HG03280 (cell line): ENCODE data around the gene COX14.

Experiments
- ATAC-seq: cut with Tn5 transposase; IDR thresholded peaks from one replicate; pipeline ENCODE4 v1.9.1; 2021; ENCODE audit warnings: mild to moderate bottlenecking, moderate library complexity; ENCODE audit not compliant: unreplicated experiment

Gene COX14

DNA sequence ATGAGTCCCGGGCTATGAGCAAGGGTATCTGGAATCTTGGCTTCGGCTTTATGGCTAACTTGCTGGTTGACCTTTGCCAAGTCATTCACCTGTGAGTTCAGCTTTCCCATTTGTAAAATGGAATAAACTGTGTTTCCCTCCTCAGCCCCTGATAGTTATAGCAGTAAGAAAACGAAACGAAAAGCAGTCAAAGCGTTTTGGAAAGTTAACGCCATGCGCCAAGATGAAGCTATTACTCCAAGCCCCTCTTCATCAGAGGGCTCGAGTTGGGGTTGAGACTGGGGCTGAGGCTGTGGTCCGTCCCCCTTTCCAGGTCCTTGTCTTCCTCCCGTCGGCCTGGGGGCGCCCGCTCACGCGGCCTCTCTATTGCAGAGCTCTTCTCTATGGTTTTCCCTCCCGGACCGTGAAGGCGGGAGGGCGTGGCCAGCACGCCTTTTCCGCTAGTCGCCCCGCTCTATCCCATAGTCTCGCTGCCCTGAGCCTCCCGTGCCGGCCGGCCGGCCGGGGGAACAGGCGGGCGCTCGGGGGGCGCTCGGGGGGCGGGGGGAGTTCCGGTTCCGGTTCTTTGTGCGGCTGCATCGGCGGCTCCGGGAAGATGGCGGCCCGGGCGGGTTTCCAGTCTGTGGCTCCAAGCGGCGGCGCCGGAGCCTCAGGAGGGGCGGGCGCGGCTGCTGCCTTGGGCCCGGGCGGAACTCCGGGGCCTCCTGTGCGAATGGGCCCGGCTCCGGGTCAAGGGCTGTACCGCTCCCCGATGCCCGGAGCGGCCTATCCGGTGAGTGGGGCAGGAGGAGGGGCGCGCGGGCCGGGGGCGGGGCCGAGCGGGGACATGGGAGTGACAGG lies 27.0 kb upstream of the COX14 start, which contains the start of gene SMARCD1:
Gene SMARCD1, plus strand, starts transcription at position 568 of the 840 bp plus-strand sequence. Its CDS starts 28 bp downstream, at position 596.
- peak; percentile 82 for ATAC-seq

DNA sequence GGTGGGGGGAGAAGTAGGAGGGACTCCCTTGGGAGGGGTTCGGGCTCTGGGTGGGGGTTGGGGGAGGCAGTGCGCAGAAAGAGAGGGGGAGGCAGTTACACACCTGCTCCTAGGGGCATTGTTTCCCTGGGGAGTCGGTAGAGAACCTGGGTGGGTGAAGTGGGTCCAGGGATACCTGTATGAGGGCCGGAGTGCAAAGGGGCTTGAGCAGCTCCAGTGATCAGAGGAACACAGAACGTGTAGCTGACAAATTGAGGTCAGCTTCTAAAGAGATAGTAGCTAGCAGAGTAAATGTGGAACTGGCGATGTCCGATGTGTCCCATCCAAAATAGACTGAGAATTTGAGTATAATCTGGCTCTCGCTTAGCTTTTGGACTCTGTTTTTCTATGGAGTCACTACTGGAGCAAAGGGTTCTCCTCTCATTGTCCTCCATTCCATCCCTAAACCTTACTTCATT lies 26.4 kb upstream of the COX14 start:
- ATAC-seq = no peak

DNA sequence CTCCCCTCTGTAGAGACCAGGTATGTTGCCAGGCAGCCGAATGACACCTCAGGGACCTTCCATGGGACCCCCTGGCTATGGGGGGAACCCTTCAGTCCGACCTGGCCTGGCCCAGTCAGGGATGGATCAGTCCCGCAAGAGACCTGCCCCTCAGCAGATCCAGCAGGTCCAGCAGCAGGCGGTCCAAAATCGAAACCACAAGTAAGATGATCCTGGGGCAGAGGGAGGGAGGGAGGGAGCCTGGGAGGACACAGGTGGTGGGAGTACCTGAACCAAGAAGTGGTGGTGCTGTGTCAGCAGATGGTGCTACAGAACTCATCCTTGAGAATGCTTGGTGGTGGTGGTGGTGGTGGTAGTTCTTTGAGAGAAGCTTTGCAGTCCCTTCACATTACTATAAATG lies 25.9 kb upstream of the COX14 start:
- no peak for ATAC-seq

DNA sequence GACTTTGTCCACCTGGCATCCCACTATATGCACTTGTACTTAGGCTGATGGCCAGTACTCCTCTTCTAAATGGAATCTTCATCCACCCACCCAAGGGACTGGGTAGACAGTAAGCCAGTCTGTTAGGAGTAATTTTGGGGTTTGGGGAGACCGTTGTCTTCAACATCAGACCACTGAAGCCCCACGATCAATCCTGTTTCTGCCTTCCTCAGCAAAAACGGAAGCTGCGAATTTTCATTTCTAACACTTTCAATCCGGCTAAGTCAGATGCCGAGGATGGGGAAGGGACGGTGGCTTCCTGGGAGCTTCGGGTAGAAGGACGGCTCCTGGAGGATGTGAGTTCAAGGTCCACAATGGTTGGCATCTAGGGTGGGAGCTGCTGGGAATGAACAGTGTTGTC lies 24.9 kb upstream of the COX14 start:
- ATAC-seq = no peak

DNA sequence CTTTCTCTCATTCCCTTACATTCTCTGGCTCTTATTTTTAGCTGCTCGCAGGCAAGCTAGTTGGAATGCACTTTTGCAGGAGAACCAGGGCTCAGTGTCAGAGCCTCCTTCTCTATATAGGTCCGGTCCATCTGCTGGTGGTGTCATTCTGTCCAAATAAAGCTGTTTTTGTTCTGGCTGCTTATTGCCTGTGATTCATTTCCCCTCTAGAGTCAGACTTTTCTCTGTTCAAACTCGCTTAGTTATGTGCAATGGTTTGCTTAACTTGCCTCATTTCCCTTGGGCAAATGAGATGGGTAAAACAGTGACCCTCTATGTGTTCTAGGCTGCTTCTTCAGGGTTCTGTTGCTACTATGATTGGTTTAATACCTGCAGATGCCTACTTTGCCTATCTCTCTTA lies 24.0 kb upstream of the COX14 start:
- no peak for ATAC-seq

DNA sequence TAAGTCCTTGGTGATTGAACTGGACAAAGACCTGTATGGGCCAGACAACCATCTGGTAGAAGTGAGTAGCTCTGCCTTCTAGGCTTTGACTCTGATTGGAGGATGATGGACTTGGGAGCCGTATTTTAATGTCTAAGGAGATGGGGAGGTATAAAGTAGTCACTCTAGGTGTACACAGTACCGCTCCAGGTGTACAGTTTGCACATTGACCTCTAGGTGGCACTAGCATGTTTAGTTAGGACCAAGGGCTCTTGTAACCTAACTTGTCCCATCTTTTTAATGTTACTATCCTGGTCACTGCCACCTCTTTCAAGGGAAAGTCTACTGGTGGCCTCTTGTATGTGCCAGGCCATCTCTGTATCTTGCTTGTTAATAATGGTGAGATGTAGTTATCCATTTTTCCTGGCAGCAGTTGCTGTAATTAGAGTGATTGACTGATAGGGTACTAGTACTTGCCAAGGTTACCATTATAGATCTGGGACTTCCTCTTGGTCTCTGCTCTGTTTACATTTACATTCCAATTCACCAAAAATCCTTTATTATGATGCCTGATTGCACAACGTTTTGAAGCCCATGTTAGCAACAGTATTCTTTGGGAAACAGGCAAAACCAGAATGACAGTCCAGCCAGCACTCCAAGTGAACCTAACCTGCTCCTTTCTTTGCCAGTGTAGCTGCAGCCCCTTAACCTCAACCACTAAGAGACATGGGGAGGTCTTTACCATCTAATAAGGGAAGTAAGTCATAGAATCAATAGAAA lies 23.3 kb upstream of the COX14 start:
- ATAC-seq = no peak

DNA sequence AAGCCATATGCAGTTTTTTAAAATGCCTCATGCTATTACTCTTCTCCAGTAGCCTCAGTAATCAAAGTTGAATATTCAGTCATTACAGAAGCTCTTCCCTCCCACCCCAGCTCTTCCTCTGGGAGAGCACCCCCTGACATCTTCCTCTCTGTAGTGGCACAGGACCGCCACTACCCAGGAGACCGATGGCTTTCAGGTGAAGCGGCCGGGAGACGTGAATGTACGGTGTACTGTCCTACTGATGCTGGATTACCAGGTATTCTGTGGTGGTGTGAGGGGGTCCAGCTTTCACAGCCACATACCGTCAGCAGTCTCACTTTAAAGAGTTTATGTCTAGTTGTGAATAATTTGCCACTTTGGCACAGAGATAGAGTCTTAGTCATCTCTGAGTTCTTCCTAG lies 22.3 kb upstream of the COX14 start:
- no peak for ATAC-seq

DNA sequence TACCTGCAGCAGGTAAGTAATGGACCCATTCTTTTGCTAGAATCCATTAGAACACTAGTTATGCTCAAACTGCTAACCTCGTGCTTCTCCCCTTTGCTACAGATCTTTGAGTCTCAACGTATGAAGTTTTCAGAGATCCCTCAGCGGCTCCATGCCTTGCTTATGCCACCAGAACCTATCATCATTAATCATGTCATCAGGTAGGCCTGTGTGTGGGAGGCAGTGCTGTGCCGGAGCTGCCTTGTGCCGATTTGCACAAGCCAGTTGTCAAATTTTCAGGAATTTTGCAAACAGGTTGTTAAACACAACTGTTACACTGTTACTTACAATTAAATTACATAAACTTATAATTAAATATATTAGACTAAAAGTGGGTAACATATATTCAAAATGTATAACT lies 21.6 kb upstream of the COX14 start:
- no peak for ATAC-seq

DNA sequence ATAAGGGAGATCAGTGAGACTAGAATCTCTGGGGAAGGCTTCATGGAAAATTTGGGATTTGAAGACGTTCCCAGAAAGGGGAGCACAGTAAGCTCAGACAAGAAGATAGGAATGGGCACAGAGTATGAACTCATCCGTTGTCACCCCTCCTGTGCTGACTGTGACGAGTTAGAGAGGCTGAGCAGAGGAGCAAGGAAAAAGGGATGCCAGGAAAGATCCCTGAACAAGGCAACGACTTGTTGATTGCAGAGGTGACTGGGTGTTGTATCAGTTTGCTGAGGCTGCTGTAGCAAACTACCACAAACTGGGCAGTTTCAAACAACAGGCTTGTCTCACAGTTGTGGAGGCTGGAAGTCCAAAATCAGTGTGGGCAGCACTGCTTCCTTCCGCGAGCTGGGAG lies 14.1 kb upstream of the COX14 start:
- no peak for ATAC-seq

DNA sequence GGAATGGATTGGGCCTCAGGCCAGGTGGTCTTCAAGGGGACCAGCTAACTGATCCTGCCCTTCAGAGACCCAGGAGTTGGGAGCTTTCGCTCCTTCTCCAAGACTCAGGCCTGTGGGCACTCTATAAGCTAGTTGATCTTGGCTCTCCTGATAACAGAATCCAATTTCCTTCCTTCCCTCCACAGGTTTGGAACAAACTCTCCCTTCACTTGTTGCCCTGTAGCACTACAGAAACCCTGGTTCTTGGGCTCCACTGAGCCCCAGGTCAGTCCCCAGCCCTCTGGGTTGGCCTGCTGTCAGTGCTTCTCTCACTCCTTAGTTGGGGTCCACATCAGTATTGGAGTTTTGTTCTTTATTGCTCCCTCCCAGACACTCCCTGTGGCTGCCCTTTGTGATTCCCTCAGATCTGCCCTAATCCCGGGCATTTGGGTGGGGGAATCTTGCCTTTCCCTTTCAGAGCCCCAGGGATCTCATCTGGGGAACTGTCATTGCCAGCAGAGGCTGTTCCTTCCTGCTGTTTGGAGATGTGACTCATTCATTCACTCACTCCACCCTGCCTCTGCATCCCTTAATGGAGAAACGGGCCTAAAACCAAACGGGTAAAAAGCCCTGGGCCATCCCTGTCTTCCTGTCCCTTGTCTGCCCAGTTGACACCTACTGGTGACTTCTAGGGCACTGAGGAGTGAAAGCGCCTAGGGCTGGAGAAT lies 12.6 kb upstream of the COX14 start:
- no peak for ATAC-seq

DNA sequence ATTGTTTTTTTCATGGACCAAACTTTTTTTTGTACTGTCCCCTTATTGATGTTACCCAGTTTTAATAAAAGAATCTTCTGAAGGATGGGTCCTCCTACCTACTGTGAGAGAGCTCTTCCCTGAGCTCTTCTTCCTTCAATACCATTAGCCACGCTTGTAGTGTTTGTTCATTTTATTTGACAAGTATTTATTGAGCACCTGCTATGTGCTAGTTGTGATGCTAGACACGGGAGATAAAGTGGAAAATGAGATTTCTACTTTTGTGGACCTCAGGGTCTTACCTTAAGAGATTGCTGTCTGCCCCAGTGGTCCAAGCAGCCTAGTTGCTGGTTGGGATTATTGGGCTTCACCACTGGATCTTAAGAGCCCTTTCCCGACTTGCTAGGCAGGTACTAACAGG lies 11.5 kb upstream of the COX14 start:
- ATAC-seq = no peak

DNA sequence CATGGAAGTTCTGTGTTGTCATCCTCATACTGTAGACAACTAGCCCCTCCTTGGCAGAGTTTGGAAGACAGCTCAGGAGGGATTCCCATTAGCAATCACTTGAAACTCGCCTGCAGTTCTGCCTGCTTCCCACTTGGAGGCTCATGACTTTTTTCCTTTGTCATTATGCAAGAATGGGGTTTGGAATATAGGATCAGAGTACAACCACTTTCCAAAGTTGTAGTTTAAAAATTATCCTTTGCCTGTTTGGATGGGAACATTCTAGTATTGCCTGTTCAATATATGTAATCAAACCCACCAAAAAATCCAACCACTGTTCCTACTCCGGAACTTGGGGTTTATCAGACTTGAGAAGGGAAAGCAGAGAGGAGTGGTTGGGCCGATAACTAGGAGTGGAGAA lies 10.4 kb upstream of the COX14 start:
- ATAC-seq = no peak

DNA sequence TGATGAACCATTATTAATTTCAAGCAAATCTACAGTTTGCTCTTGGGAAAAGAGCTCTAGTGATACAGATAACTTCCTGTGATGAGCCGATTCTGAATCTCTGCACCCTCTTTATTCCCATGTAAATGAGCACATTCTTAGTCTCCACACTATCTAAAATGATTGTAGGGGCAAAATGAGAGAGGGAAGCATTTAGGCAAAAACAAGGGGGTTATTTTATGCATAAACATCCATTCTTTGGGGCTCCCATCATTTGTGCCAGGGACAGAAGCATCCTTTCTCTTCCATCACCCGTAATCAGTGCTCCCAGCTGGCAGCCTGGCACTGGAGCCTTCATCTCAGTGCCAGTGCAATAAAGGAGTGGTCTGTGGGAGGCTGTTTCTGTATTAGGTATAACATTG lies 9.9 kb upstream of the COX14 start:
- ATAC-seq = no peak

DNA sequence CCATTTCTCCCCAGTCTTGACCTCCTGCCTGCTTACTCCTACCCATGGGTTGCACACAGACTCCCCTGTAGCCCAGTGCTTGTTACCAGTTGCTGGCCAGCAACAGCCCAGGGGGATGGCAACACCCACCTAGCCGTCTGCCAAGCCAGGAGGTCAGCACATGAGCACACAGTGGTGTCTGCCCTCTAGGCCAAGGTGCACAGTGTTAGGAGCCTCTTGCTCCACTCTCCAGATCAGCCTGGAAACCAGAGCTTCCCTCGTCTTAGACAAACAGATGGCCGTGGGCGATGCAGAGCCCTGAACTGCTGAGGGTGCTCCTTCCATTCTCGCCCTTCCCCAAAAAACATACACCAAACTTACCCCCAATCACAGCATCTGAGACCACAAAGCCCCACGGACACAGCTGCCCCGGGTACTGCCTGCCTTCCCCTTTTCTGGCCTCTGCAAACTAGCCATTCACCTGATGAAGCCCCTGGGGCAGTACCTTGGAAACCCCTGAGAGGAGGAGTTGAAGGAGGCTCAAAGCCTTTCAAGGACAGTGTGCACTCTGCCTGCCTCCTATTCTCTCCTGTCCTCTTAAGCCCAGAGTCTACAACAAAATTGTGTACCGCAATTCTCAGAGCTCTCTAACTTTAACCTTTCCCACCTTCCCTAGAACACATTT lies 9.3 kb upstream of the COX14 start:
- no peak for ATAC-seq

DNA sequence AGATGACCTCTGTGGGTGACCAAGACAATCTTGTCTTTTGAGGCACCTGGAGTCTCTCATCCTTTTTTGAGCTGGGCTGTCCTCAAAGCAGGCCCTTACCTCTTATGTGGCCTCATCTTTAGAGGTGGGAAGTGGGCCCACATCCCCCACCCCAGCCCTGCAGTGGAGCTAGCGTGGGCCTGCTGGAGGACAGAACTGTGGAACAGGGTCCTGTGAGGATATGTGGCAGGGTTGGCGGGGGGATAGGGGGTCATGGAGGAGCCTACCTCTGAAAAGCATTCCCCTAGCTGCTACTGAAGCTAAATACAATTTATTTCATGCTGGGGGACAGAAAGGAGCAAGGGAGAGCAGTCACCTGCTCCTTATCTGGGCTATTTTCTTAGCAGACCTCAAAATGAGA lies 8.7 kb upstream of the COX14 start:
- no peak for ATAC-seq

DNA sequence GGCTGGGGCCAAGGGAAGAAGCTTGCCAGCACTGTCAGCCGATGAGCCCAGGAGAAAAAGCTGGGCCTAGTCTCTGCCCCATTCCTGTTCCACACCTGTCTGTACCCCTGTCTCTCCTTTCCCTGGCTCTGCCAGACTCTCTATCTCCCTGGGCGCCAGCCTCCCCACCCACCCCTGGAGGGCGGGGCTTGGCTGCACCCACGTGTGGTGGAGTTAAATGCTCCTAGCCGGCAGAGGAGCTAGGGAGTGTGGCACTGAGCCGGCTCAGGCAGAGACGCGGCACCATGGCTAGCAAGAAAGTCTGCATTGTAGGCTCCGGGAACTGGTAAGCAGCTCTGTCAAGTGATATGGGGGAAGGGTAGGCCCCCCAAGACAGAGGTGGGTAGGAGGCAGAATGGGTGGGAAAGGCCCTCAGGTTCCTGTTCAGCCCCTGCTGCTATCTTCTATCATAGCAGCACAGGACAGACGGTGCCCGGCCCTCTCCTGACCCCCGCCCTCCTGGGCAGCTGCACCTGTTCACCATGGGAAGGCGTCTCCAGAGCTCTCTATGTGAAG lies 8.2 kb upstream of the COX14 start, which contains the start of gene GPD1:
Gene GPD1, plus strand, starts transcription at position 242 of the 555 bp plus-strand sequence. Its CDS starts 43 bp downstream, at position 285.
- ATAC-seq = no peak

DNA sequence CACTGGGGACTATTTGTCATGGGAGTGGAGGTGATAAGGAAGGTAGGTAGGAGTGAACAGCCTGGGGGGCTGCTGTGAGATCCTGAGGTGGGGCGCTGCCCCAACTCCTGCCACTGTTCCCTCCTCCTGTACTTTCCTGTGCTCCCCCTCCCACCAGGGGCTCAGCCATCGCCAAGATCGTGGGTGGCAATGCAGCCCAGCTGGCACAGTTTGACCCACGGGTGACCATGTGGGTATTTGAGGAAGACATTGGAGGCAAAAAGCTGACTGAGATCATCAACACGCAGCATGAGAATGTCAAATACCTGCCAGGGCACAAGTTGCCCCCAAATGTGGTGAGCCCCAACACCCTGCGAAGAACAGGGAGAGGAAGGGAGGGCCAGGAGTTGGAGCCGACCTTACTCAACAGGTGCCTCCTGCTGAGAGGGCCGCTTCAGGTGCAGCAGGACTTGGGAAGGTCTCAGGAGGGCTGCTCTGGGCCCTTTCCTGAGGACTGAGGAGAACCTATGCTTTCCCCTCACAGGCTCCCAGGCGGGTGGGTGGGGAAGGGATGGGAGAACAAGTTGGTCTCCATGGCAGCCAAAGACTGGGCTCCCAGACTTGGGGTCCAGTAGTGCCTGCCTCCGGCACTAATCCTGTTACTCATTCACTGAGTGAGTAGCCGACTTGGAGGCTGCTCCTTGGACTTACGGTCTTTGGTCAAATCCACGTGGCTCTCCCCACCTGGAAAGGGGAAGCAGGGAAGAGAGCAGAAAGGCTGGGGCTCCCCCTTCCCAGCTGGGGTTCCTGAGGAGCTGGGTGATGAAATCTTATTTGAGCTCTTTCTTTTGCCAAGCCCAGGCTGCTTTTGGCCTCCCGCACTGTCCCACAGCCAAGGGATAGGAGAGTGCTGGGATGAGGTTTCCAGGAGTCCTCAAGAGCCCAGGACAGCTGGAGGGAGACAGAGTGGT lies 7.3 kb upstream of the COX14 start:
- no peak for ATAC-seq

DNA sequence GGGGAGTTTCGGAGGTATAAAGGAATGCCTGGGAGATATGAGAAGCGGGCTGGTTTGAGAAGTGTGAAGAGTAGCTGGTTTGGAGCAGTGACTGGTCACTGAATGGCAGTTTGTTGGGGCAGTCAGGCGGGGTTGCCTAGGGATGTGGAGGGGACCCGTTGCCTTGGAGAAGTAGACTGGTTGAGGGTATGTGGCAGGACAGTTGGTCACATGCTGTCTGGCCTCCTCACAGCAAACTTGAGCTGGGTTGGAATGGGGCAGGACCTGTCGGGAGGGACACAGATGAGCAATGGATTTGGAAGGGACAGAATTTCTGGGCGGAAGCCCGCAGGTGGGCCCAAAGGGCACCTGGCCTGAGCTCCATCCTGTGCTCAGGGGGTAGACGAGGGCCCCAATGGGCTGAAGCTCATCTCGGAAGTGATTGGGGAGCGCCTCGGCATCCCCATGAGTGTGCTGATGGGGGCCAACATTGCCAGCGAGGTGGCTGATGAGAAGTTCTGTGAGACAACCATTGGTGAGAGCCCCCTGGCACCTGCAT lies 6.1 kb upstream of the COX14 start:
- ATAC-seq = no peak

DNA sequence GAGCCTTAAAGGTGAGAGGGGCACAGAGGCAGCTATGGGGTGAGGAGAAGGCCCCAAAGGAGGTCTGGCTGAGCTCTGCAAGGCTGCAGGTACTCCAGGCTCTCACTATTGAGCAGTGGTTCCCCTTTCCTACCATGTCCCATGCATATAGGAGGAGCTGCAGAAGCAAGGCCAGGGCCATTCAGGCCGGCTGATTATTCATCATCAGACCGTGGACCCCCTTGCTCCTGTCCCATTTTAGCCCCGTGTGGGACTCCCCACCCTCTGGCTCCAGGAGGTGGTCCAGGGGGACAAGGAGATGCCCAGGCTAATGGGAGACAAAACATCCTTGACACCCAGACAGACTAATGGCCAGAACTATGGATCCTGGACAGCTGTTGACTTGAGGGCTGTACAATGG lies 5.1 kb upstream of the COX14 start:
- no peak for ATAC-seq
